HUES48 (cell line): ENCODE results near the gene B4GALT1.

Experiments used
- H3K27ac ChIP-seq: one replicate; pipeline ENCODE4 v1.7.0; 2013; ENCODE audit warnings: low read depth, low read length, inconsistent platforms
- H3K27me3 ChIP-seq: 2 replicates; pipeline ENCODE4 v1.6.1; 2013; ENCODE audit warnings: mild to moderate bottlenecking, low read length; ENCODE audit not compliant: control insufficient read depth, insufficient read depth
- H3K36me3 ChIP-seq: 2 replicates; pipeline ENCODE4 v1.6.1; 2013; ENCODE audit warnings: low read length; ENCODE audit not compliant: control insufficient read depth, insufficient read depth
- H3K4me1 ChIP-seq: 2 replicates; pipeline ENCODE4 v1.6.1; 2013; ENCODE audit warnings: mild to moderate bottlenecking, low read length; ENCODE audit not compliant: control insufficient read depth, insufficient read depth
- H3K4me3 ChIP-seq: 2 replicates; pipeline ENCODE4 v1.5.1; 2013; ENCODE audit warnings: mild to moderate bottlenecking, low read depth, low read length
- H3K9ac ChIP-seq: 2 replicates; pipeline ENCODE4 v1.6.1; 2013; ENCODE audit warnings: mild to moderate bottlenecking, low read depth, low read length, moderate library complexity
- H3K9me3 ChIP-seq: 2 replicates; pipeline ENCODE4 v1.6.1; 2013; ENCODE audit warnings: low read length; ENCODE audit not compliant: control insufficient read depth, insufficient read depth

The B4GALT1 gene

GRCh38 chr9:33148367-33149014 is 18.6 kb downstream of the B4GALT1 start:
- no peak overlapping the region for H3K9ac ChIP-seq
- no peaks in the 10 kb centered on the region for H3K4me1 ChIP-seq
- H3K27ac ChIP-seq, result no peak overlapping the region
- H3K27me3 ChIP-seq, result no peaks in the 10 kb centered on the region
- H3K36me3 ChIP-seq, result no peaks in the 10 kb centered on the region
- H3K9me3 ChIP-seq, result no peaks in the 10 kb centered on the region
- no peak overlapping the region for H3K4me3 ChIP-seq

- Histone ChIP-seq H3K4me3 (no peak overlapping the region), H3K4me1 (no peaks in the 10 kb centered on the region), H3K9me3 (no peaks in the 10 kb centered on the region), H3K27me3 (no peaks in the 10 kb centered on the region), H3K36me3 (no peaks in the 10 kb centered on the region), H3K27ac (no peak overlapping the region), H3K9ac (no peak overlapping the region)
Measured at GRCh38 chr9:33147416-33148169, 19.5 kb downstream of the B4GALT1 start.

- Histone ChIP-seq H3K27me3 (no peaks in the 10 kb centered on the region), H3K9me3 (no peaks in the 10 kb centered on the region), H3K36me3 (no peaks in the 10 kb centered on the region), H3K27ac (no peak overlapping the region), H3K4me3 (no peak overlapping the region), H3K4me1 (no peaks in the 10 kb centered on the region), H3K9ac (no peak overlapping the region)
Measured at GRCh38 chr9:33146298-33146697, 20.8 kb downstream of the B4GALT1 start.

- Histone ChIP-seq H3K27me3 (no peaks in the 10 kb centered on the region), H3K9me3 (no peaks in the 10 kb centered on the region), H3K27ac (no peak overlapping the region), H3K4me1 (0 out of 2 replicates have a peak, but pooled peaks cover 5% of the 10 kb centered on the region), H3K4me3 (no peak overlapping the region), H3K36me3 (no peaks in the 10 kb centered on the region), H3K9ac (no peak overlapping the region)
Measured at GRCh38 chr9:33144551-33144950, 22.6 kb downstream of the B4GALT1 start.

- H3K9ac ChIP-seq, result no peak overlapping the region
- no peaks in the 10 kb centered on the region for H3K36me3 ChIP-seq
- H3K27ac ChIP-seq, result no peak overlapping the region
- H3K4me1 ChIP-seq, result 0 out of 2 replicates have a peak, but pooled peaks cover 5% of the 10 kb centered on the region
- H3K9me3 ChIP-seq, result no peaks in the 10 kb centered on the region
- H3K4me3 ChIP-seq, result no peak overlapping the region
- H3K27me3 ChIP-seq, result no peaks in the 10 kb centered on the region
Measured at GRCh38 chr9:33143241-33143661, 23.9 kb downstream of the B4GALT1 start.

GRCh38 chr9:33142535-33142934 is 24.6 kb downstream of the B4GALT1 start:
- Histone ChIP-seq H3K27ac (no peak overlapping the region), H3K27me3 (no peaks in the 10 kb centered on the region), H3K9me3 (no peaks in the 10 kb centered on the region), H3K4me1 (0 out of 2 replicates have a peak, but pooled peaks cover 5% of the 10 kb centered on the region), H3K9ac (no peak overlapping the region), H3K4me3 (no peak overlapping the region), H3K36me3 (no peaks in the 10 kb centered on the region)

GRCh38 chr9:33140401-33141360 is 26.5 kb downstream of the B4GALT1 start:
- no peak overlapping the region for H3K27ac ChIP-seq
- no peak overlapping the region for H3K9ac ChIP-seq
- no peaks in the 10 kb centered on the region for H3K9me3 ChIP-seq
- H3K4me3 ChIP-seq, result no peak overlapping the region
- no peaks in the 10 kb centered on the region for H3K36me3 ChIP-seq
- no peaks in the 10 kb centered on the region for H3K27me3 ChIP-seq
- 0 out of 2 replicates have a peak, but pooled peaks cover 5% of the 10 kb centered on the region for H3K4me1 ChIP-seq

- no peak overlapping the region for H3K27ac ChIP-seq
- H3K4me1 ChIP-seq, result 0 out of 2 replicates have a peak, but pooled peaks cover 5% of the 10 kb centered on the region
- no peaks in the 10 kb centered on the region for H3K9me3 ChIP-seq
- H3K27me3 ChIP-seq, result no peaks in the 10 kb centered on the region
- H3K36me3 ChIP-seq, result no peaks in the 10 kb centered on the region
- no peak overlapping the region for H3K9ac ChIP-seq
- H3K4me3 ChIP-seq, result no peak overlapping the region
Measured at GRCh38 chr9:33139421-33140228, 27.5 kb downstream of the B4GALT1 start.

GRCh38 chr9:33138768-33139167 is 28.4 kb downstream of the B4GALT1 start:
- H3K36me3 ChIP-seq, result no peaks in the 10 kb centered on the region
- no peak overlapping the region for H3K27ac ChIP-seq
- no peaks in the 10 kb centered on the region for H3K9me3 ChIP-seq
- H3K4me1 ChIP-seq, result 0 out of 2 replicates have a peak, but pooled peaks cover 5% of the 10 kb centered on the region
- no peaks in the 10 kb centered on the region for H3K27me3 ChIP-seq
- H3K4me3 ChIP-seq, result no peak overlapping the region
- H3K9ac ChIP-seq, result no peak overlapping the region

GRCh38 chr9:33137781-33138264 is 29.3 kb downstream of the B4GALT1 start:
- no peak overlapping the region for H3K27ac ChIP-seq

More at GRCh38 chr9:33137781-33138264, 29.3 kb downstream of the B4GALT1 start:
- Histone ChIP-seq H3K4me3 (no peak overlapping the region), H3K36me3 (no peaks in the 10 kb centered on the region), H3K4me1 (0 out of 2 replicates have a peak, but pooled peaks cover 5% of the 10 kb centered on the region), H3K27me3 (no peaks in the 10 kb centered on the region), H3K9me3 (no peaks in the 10 kb centered on the region), H3K9ac (no peak overlapping the region)
